K562 (cell line): Measurements from ENCODE around the gene SLC40A1. TPM values are rescaled to one million over a fixed set of nuclear protein-coding genes. Genes with fewer than 3 reads are reported as not detected.

Experiments used
- CBFB ChIP-seq: sonication (generic); formaldehyde crosslinking; IDR thresholded peaks from 2 replicates; pipeline ENCODE4 v1.4.0; 2020; ENCODE audit warnings: mild to moderate bottlenecking, missing genetic modification reagents
- CTCF ChIP-seq, 3 experiments: IDR thresholded peaks in 2 of 3; conservative IDR thresholded peaks in 1 of 3; 2 replicates each; pipeline ENCODE4 v1.5.1; 2011 to 2012; ENCODE audit warnings: low read length in 3 of 3, mild to moderate bottlenecking in 3 of 3, control low read depth in 2 of 3, improper control_type of control experiment in 1 of 3, inconsistent platforms in 1 of 3, low read depth in 1 of 3, mixed read lengths in 1 of 3, moderate library complexity in 1 of 3; ENCODE audit not compliant: insufficient read depth in 2 of 3
- DACH1 ChIP-seq: fragments of 450-650 bp; IDR thresholded peaks from 2 replicates; pipeline ENCODE4 v1.6.1; 2018; ENCODE audit not compliant: partially characterized antibody
- EZH2 ChIP-seq: IDR thresholded peaks from 2 replicates; pipeline ENCODE4 v1.6.1; 2012; ENCODE audit warnings: low read depth, mild to moderate bottlenecking, inconsistent platforms, low read length, borderline replicate concordance
- ID3 ChIP-seq, 2 experiments: fragments of 250-450 bp in 1 of 2; fragments of 450-650 bp in 1 of 2; sonication (Bioruptor Pico) in 1 of 2; IDR thresholded peaks; 2 replicates each; pipeline versions ENCODE4 v1.6.1 to v1.8.0; 2016 to 2021; ENCODE audit warnings: mild to moderate bottlenecking in 2 of 2, moderate library complexity in 2 of 2, missing compliant biosample characterization in 1 of 2, missing genetic modification characterization in 1 of 2
- KAT7 ChIP-seq: sonication (generic); formaldehyde crosslinking; IDR thresholded peaks from 2 replicates; pipeline ENCODE4 v1.8.0; 2022; ENCODE audit warnings: missing genetic modification reagents, mild to moderate bottlenecking, borderline replicate concordance
- POLR2B ChIP-seq: fragments of 450-650 bp; IDR thresholded peaks from 2 replicates; pipeline ENCODE4 v1.6.1; 2018; ENCODE audit warnings: low read depth; ENCODE audit not compliant: partially characterized antibody
- RFX5 ChIP-seq: IDR thresholded peaks from 2 replicates; pipeline ENCODE4 v1.6.1; 2011; ENCODE audit warnings: low read depth, mild to moderate bottlenecking, improper control_type of control experiment, low read length
- SMARCC2 ChIP-seq: fragments of 450-650 bp; IDR thresholded peaks from 2 replicates; pipeline ENCODE4 v1.6.1; 2017; ENCODE audit warnings: antibody characterized with exemption, moderate library complexity, mild to moderate bottlenecking, low read depth
- SNAPC5 ChIP-seq: fragments of 250-450 bp; sonication (Bioruptor Pico); IDR thresholded peaks from 2 replicates; pipeline ENCODE4 v1.8.0; 2021; ENCODE audit warnings: moderate library complexity, mild to moderate bottlenecking, inconsistent platforms
- TARDBP ChIP-seq: fragments of 450-650 bp; IDR thresholded peaks from 2 replicates; pipeline ENCODE4 v1.6.1; 2016
- TEAD1 ChIP-seq, 2 experiments: fragments of 450-650 bp in 1 of 2; sonication (generic) in 1 of 2; formaldehyde crosslinking; IDR thresholded peaks; 2 replicates each; pipeline versions ENCODE4 v1.4.0 to v1.8.0; 2020 to 2022; ENCODE audit warnings: mild to moderate bottlenecking in 2 of 2, missing genetic modification reagents in 1 of 2
- USF2 ChIP-seq: sonication (generic); formaldehyde crosslinking; IDR thresholded peaks from 2 replicates; pipeline ENCODE4 v1.5.0; 2020; ENCODE audit warnings: missing genetic modification reagents
- VEZF1 ChIP-seq: fragments of 200-800 bp; sonication (Bioruptor generic); IDR thresholded peaks from 2 replicates; pipeline ENCODE4 v1.6.1; 2017; ENCODE audit warnings: missing genetic modification characterization, missing compliant biosample characterization
- YBX1 ChIP-seq: fragments of 450-650 bp; IDR thresholded peaks from 2 replicates; pipeline ENCODE4 v1.7.1; 2016; ENCODE audit warnings: mild to moderate bottlenecking
- ZBTB49 ChIP-seq: sonication (generic); formaldehyde crosslinking; IDR thresholded peaks from 2 replicates; pipeline ENCODE4 v1.8.0; 2022; ENCODE audit warnings: missing genetic modification reagents, mild to moderate bottlenecking, borderline replicate concordance
- ZNF253 ChIP-seq: fragments of 250-450 bp; sonication (Bioruptor Pico); conservative IDR thresholded peaks from 2 replicates; pipeline ENCODE4 v1.6.1; 2021; ENCODE audit warnings: mild to moderate bottlenecking
- ZNF280A ChIP-seq: fragments of 450-650 bp; IDR thresholded peaks from 2 replicates; pipeline ENCODE4 v1.6.1; 2018; ENCODE audit warnings: mild to moderate bottlenecking, low read depth; ENCODE audit not compliant: partially characterized antibody
- ZNF431 ChIP-seq: sonication (generic); formaldehyde crosslinking; IDR thresholded peaks from 2 replicates; pipeline ENCODE4 v1.8.0; 2022; ENCODE audit warnings: mild to moderate bottlenecking, missing genetic modification reagents
- ZNF76 ChIP-seq: fragments of 250-450 bp; sonication (Bioruptor Pico); IDR thresholded peaks from 2 replicates; pipeline ENCODE4 v1.4.0; 2020; ENCODE audit warnings: mild to moderate bottlenecking, moderate library complexity, borderline replicate concordance
- polyA plus RNA-seq, 8 experiments: library from polyadenylated mRNA; depleted of rRNA in 4 of 8; stranded (reverse) in 5 of 8; unstranded in 3 of 8; fragments of >200 nt; fragmentation: Nextera tagmentation in 2 of 8; fragmentation: Illumina TruSeq in 1 of 8; extraction: Ambion mirVana in 2 of 8; extraction: Trizol in 1 of 8; gene quantifications; 2 replicates each; pipeline versions ENCODE4 v1.2.1 to v1.2.3, GENCODE V29; 2011 to 2014; ENCODE audit warnings: inconsistent platforms in 1 of 8, missing spikeins in 1 of 8
- total RNA-seq, 7 experiments: library from RNA; depleted of rRNA in 6 of 7; stranded (reverse); fragments of >200 nt in 6 of 7; fragmentation: Illumina TruSeq in 2 of 7; extraction: Trizol in 2 of 7; gene quantifications; 2 replicates each; pipeline versions ENCODE4 v1.2.1 to v1.2.3, GENCODE V29; 2011 to 2021; ENCODE audit warnings: low replicate concordance in 1 of 7

SLC40A1 gene
- total and polyA plus RNA-seq, 9 of the 15 experiments (the other 6 are each of a cell fraction or from before 2014, with no cell fraction given): 42.2 to 95.9 (median 54.9) TPM

- TF ChIP-seq VEZF1 (no peak), TEAD1 (CRISPR knock-in tag; IDR thresholded peaks at IDR 0.05) (no peak), SMARCC2 (0 out of 2 replicates have a peak, but pooled peaks have one; percentile 36), SNAPC5 (CRISPR knock-in tag) (no peak), CBFB (CRISPR knock-in tag) (no peak), CTCF (IDR thresholded peaks at IDR 0.05 in 2 of 3, conservative IDR thresholded peaks at IDR 0.05 in 1 of 3; ENCODE audit: insufficient read depth in 2 of 3, low read depth in 1 of 3, low read length in 3 of 3) (no peak), POLR2B (no peak), ID3 (CRISPR knock-in tag; IDR thresholded peaks at IDR 0.05) (no peak), ID3 (tag; IDR thresholded peaks at IDR 0.05) (no peak), ZNF76 (no peak), YBX1 (no peak), EZH2 (no peak), ZNF280A (no peak), DACH1 (no peak), ZNF431 (no peak), USF2 (no peak), ZBTB49 (no peak), ZNF253 (CRISPR knock-in tag) (no peak), TARDBP (no peak), RFX5 (no peak), KAT7 (CRISPR knock-in tag) (no peak)
These were observed 43.8 kb downstream of the SLC40A1 start (continued) for GRCh38 chr2:189536830-189537229.
